NCI-H524 treated with DMSO at 0.1 percent for 48 hours (cell line): ENCODE measurements around the gene FBXO2.
A peak's percentile ranks its signal among the peaks of the same experiment; 100 is the strongest.

Experiments used
- DNase-seq: peaks from one replicate; lab custom pipeline; 2025; lab: John Stamatoyannopoulos, UW

FBXO2 gene, protein sequence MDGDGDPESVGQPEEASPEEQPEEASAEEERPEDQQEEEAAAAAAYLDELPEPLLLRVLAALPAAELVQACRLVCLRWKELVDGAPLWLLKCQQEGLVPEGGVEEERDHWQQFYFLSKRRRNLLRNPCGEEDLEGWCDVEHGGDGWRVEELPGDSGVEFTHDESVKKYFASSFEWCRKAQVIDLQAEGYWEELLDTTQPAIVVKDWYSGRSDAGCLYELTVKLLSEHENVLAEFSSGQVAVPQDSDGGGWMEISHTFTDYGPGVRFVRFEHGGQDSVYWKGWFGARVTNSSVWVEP

DNA sequence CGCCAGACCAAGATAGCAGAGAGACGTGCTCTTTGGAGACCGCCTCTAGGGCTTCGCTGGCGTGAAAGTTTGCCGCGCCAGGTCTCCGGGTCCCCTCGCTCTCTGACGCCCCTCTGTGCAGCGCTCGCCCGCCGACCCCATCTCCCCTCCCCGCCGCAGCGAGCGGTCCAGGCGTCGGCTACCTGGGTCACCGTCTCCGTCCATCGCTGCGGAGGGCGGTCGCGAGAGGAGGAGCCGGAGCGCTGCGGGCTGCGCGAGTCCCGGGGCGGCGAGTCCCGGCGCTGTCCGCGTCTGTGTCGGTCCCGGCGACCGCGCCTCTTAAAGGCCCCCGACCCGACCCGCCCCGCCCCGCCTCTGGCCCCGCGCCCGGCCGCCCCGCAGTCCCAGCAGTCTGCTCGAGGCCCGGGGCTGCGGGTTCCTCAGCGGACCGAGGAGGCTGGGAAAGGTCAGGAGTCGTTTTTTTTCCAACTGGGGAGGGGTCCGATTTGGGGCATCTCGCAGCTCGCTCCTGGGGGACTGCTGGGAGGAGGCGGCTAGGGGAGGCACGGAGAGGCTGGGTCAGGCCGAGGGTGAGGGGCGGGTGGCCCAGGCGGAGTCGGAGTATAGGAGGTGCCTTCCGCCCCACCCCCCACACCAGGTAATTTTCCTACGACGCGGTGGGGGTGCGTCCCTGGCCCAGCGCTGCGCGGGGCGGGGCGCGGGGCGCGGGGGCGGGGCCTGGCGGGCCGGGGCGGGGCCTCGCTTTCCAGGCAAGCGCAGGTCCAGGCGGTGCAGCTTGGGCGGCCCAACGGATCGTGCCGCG lies at the start of gene FBXO2, which contains the start of gene FBXO44:
TSS of gene FBXO2 (minus strand) at position 293 of the 802 bp plus-strand sequence. CDS start at position 204, 89 bp downstream.
TSS of gene FBXO44 (plus strand) at position 741 of the 802 bp plus-strand sequence. CDS start 959 bp downstream, outside the sequence.
- no peak for DNase-seq

- DNase-seq = no peak
Observed at GRCh38 chr1:11703357-11704193, 49.3 kb upstream of the FBXO2 start.

DNA sequence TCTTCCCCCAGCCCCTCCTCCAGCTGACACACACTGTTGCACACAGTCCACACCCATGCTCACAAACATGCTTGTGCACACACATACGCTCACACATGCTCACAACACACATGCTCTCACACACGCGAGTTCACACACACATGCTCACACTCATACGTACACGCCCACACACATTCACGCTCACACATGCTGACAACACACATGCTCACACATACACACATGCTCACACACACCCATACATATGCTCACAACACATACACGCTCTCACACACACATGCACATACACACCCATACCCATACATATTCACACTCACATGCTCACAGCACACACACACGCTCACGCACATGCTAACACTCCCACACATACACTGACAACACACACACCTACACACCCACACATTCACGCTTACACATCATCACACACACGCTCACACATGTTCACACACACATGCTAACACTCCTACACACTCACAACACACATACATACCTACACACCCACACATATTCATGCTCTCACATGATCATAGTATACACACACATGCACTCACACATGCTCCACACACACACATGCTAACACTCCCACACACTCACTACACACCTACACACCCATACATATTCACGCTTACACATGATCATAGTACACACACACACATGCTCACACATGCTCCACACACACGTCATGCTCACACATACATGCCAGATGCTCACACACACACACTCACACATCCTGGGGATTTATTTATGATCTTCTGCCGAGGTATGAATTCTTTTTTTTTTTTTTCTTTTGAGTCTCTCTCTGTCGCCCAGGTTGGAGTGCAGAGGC lies 48.0 kb upstream of the FBXO2 start:
- DNase-seq = no peak

- no peak for DNase-seq
Observed at GRCh38 chr1:11701551-11701961, 47.3 kb upstream of the FBXO2 start.

DNA sequence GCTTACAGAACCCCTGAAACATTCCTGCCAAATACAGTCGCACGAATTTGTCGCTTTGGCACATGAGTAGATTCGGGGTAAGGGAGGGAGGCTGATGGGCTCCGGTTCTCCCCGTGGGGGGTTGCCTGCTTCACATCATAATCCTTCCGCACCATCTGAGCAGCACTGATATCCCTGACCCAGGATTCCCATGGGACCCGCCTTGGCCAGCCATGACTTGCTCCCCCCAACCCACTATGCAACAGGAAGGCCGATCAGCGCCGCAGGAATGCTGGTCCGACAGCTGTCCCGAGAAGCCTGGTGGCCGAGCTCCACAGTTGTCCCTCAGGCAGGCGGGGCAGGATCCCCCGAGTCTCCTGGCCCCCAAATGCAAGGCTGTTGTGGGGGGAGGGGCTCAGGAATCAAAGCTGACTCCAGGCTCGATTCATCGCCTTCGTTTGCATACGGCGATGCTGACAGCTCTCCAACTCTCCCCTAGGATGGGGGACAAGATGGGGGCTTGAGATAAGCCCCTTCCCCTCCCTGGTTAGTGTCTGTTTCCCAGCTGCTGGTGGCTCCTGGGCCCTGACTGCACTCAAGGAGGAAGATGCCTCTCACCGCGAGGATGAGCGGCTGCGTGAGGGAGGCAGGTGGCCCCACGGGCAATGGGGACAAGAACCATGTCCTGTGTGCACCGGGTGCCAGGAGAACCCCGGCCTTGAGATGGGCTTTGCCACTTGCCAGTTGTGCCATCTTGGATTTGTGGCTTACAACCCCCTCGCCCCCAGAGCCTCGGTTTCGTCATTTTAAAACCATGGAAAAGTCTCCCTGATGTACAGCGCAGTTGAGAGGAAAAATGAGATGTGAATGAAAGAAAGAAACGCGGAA lies 46.6 kb upstream of the FBXO2 start:
- DNase-seq = peak; percentile 73

DNA sequence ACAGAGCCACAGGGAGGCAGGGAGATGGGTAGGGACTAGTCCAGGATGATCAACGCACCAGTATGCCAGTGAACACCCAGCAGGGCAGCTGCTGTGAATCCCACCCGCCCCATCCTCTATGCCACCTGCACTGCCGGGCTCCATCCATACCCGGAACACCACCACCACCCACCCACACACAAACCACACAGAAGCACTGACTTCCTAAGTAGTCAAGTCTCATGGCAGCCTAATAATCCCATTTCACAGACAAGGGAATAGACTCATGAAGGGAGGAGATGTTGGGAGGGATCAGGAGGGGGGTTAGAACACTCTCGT lies 43.6 kb upstream of the FBXO2 start:
- no peak for DNase-seq

GRCh38 chr1:11697188-11697892 lies 43.1 kb upstream of the FBXO2 start:
- no peak for DNase-seq

- DNase-seq = no peak
Observed at GRCh38 chr1:11695861-11696260, 41.6 kb upstream of the FBXO2 start.

DNA sequence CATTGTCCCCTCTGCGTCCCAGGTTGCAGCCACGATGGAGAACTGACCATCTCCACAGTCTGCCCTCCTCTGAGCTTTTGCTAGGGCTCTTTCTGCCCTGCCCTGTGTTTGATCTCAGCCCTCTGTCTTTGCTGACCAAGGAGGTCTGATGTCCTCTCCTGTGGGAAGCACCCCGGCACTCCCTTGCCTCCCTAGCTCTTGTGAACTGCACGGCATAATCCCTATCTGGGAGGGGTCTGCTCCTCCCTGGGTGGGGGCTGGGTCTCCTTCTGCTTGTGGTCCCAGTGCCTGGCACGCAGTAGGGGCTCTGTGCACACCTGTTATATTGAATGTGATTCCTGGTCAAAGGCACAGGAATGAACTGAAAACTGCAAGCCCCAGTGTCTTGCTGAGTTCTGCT lies 39.7 kb upstream of the FBXO2 start:
- no peak for DNase-seq

DNA sequence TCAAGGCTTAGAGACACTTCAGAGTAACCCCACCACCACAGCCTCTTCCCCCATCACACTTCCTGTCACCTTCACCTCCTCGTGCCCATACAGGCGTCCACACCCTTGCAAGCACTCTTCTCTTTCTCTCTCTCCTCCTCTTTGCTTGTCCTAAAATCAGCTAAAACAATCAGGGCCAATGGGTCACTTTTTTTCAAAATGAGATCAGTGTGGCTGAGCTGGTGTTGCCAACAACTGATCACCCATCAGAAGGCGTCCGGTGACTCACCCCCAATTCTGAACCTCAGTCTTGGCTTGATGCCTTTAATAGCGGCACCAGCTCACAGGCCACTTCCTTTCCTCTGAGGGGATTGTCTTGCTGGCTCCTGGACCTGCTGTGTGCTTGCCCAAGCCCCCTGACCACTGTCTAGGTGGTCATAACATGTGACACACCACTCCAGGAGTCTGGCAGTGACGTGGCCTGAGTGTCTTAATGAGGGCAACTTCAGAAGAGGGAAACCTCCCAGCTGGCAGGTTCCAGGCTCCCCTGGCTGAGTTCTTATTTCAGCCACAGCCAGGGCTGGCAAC lies 38.9 kb upstream of the FBXO2 start:
- no peak for DNase-seq

DNA sequence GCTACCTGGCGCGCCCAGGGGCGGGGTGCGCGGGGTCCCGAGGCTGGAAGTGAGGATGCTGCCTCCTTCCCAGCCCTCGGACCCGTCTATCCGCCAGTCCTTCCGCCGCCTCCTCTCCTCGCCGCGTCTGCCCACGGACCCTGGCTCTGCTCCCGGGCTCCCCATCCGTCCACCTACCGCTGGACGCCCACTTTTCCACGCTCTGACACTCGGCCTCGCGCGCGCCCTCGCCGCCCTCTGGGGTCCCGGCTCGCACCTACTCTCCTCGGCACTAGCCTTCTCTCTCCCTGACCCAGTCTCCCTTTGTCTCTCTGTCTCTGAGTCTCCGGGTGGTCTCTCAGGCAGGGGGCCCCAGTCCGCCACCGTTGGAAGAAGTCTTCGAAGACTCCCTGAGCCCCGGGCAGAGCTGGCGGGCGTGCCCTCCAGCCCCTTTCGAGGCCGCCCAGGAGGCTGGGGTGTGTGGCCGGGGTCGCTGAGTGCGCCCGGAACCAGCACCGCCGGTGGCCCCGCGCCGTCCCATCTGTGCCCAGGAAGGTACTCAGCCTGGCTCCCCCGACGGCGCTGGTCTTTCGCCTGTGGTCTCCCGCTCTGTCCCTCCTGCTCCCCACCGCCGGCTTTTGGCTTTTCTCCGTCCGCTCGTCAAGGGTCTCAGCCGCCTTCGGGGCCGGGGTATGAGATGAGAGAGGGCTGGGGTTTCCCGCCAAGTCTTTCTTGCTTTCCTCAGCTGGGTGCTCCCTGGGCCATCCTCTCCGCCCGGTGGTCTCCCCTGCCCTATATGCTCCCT lies 37.9 kb upstream of the FBXO2 start:
- no peak for DNase-seq

GRCh38 chr1:11691302-11691914 lies 37.2 kb upstream of the FBXO2 start, which contains the start of gene DRAXIN:
TSS of gene DRAXIN (plus strand) at chr1:11691710. CDS start at chr1:11706259, 14,549 bp downstream.
- no peak for DNase-seq

DNA sequence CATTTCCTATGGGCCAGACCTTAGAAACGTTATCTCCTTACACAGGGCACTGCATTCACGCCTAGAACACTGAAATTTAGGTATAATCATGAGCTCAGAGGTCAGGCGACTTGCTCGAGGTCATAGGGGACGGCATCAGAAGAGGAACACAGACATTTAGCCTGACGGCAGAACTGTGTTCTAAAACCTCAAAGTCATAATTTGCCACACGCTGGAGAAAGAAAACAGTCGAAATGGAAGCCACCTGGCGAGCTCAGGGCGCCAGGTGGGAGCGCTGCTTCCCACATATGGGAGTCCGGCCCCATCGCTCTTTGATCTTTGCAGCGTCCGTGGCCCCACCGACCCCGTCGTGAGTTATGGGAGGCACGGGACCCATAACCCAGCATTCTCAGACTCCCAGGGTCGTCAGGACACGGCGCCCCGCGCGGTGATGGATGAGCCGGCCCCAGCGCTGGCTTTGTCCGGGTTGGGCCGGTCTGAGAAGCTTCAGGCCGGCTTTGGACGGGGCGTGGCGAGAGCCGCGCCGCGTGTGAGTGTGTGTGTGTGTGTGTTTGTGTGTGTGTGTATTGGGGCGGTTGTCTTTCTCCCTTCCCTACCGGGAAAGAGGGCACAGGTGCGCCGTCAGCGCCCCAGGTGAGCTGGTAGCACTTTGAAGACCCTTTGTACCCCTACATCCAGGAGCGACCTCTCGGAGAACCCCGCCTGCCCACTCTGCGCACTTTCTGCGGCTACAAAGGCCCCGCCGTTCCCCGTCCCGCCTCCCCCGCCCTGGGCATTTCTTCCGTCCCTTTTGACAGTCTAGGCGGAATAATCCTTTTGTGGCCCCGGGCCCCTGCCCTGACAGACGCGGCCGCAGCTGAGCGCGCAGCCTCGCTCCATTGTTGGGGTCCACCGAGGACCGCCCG lies 36.4 kb upstream of the FBXO2 start:
- no peak for DNase-seq

DNA sequence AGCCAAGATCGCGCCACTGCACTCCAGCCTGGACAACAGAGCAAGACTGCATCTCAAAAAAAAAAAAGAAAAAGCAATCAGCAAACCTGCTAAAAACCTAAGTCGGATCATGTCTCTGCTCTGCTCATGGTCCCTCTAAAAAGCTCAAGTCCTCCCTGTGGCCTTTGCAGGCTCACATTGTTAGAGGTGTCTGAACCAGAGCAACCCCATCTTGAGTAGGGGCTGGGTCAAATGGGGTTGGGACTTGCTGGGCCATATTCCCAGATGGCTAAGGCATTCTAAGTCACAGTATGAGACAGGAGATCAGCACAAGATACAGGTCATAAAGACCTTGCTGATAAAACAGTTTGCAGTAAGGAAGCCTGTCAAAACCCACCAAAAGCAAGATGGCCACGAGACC lies 34.3 kb upstream of the FBXO2 start:
- no peak for DNase-seq

- DNase-seq = no peak
Observed at GRCh38 chr1:11685210-11685752, 31.1 kb upstream of the FBXO2 start.

GRCh38 chr1:11684070-11684469 lies 29.8 kb upstream of the FBXO2 start:
- no peak for DNase-seq

DNA sequence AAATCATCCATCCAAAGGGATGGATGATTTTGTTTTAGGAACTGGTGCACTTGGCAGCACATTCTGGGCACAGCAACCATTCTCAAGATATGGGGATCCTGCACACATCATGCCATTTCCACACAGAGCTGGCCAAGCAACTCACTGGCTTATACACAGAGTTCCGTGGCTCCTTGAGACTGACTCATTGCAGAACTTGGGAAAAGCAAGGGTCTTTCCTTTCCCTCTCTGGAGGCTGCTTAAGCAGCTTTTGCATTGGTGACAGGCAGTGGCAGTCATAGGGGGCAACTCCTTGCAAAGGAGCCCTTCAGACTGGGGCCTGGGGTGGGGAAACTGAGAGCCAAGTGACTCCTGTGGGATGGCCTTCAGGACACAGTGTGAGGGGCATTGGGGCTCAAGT lies 28.6 kb upstream of the FBXO2 start:
- no peak for DNase-seq
